GM19372 (cell line): ENCODE measurements around the gene CLCN1.
"Not testable (repeated sequence)": the region's sequence is repeated elsewhere in the genome, so short reads cannot be mapped to it uniquely, and the experiment has no call there.

ENCODE experiments used
- ATAC-seq: cut with Tn5 transposase; IDR thresholded peaks from one replicate; pipeline ENCODE4 v1.9.1; 2021; ENCODE audit warnings: mild to moderate bottlenecking, low read depth, moderate library complexity; ENCODE audit not compliant: unreplicated experiment

The CLCN1 gene

DNA sequence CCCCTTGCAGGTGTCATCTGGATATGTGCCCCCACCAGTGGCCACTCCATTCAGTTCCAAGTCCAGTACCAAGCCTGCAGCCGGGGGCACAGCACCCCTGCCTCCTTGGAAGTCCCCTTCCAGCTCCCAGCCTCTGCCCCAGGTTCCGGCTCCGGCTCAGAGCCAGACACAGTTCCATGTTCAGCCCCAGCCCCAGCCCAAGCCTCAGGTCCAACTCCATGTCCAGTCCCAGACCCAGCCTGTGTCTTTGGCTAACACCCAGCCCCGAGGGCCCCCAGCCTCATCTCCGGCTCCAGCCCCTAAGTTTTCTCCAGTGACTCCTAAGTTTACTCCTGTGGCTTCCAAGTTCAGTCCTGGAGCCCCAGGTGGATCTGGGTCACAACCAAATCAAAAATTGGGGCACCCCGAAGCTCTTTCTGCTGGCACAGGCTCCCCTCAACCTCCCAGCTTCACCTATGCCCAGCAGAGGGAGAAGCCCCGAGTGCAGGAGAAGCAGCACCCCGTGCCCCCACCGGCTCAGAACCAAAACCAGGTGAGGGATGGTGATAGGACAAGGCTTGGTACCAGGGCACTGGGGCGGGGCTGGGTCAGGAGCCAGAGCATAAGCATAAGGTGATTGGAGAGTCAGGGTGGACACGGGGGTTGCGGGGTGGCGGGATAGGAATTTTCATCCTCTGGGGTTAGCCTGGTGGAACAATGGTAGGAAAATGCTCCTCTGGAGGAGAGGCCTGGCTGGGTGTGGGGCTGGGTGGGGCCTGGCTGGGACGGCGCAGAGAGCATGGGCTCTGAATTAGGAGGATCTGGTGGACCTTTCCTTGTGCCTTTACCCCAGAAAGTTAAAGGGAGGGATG is 67.1 kb downstream of the CLCN1 start:
- no peak for ATAC-seq

DNA sequence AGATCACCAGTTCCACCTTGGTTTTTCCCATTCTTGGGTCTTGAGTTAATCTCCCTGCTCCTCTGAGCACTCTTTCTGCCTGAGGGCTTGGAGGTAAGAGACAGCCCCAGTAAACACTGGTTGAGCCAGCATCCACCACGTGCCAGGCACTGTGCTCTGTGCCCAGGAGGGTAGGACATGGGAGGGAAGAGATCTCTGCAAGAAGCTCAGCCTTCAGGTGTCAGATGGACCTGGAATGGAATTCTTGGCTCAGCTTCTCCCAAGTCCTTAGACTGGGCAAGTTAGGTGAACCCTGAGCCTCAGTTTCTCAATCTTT is 67.7 kb downstream of the CLCN1 start:
- no peak for ATAC-seq

DNA sequence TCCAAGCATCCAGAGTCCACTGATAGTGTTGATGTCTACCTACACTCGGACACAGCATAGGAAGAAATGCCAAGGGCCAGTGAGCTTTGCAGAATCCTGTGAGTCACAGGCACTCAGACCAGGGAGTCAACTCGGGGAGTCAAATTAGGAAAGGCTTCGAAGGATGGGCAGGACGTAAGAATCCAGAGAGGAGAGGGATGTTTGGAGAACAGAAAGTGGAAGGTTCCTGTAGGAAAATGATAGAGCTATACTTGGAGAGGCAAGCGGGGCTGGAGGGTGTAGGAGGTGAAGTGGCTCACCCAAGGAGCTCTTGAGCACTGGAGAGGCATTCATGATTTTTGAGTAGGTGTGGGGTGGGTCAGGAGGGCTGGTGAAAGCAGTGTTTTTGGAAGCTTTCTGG is 68.2 kb downstream of the CLCN1 start:
- ATAC-seq = no peak

- ATAC-seq = no peak
Observed at GRCh38 chr7:143384661-143385631, 69.0 kb downstream of the CLCN1 start.

GRCh38 chr7:143385891-143386781 is 70.2 kb downstream of the CLCN1 start:
- ATAC-seq = no peak

GRCh38 chr7:143387156-143387975 is 71.5 kb downstream of the CLCN1 start:
- ATAC-seq = no peak

DNA sequence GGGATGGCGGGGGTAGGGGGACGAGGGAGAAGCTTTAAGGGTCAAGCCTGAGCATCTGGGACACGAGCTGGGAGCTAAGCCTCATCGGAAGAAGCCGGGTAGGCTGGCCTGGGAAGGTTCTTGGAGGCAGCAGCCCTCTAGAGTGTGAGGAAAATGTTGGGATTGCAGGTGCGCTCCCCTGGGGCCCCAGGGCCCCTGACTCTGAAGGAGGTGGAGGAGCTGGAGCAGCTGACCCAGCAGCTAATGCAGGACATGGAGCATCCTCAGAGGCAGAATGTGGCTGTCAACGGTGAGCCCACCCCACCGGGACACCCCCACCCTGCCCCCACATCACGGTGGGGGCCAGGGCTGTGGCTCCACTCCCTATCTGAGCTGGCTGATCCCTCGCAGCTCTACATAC is 72.1 kb downstream of the CLCN1 start:
- no peak for ATAC-seq

- ATAC-seq = no peak
Observed at GRCh38 chr7:143388491-143389101, 72.7 kb downstream of the CLCN1 start.

DNA sequence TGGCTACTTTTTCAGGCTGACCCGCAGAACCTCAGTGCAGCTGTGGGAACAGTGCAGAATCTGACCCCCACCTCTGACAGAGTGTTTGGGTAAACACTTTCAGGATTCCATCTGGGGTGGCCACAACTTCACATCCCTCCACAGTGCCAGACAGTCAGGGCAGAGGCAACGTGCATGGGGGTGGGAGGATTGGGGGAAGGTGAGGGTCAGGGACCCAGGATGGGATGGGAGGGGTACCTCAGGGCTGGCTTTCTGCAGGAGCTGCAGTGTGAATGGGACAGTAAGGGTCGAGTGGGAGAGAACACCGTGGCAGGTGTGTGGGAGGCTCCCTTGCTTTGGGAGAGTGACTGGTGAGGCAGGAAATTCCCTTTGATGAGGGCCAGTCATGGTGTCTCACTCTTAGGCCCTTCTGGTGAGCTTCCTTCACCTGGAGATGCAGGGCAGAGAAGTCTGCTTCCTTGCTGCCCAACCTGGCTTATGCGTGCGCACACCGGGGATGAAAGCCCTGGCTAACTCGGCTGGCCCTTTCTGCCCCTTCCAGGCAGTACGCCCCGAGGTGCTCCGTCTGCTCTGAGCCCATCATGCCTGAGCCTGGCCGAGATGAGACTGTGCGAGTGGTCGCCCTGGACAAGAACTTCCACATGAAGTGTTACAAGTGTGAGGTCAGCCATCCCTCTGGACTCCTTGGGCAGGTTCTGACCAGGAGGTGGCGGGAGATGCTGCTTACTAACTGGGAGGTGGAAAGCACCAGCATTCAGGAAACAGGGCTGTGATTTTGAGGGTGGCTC is 73.6 kb downstream of the CLCN1 start:
- ATAC-seq = no peak

DNA sequence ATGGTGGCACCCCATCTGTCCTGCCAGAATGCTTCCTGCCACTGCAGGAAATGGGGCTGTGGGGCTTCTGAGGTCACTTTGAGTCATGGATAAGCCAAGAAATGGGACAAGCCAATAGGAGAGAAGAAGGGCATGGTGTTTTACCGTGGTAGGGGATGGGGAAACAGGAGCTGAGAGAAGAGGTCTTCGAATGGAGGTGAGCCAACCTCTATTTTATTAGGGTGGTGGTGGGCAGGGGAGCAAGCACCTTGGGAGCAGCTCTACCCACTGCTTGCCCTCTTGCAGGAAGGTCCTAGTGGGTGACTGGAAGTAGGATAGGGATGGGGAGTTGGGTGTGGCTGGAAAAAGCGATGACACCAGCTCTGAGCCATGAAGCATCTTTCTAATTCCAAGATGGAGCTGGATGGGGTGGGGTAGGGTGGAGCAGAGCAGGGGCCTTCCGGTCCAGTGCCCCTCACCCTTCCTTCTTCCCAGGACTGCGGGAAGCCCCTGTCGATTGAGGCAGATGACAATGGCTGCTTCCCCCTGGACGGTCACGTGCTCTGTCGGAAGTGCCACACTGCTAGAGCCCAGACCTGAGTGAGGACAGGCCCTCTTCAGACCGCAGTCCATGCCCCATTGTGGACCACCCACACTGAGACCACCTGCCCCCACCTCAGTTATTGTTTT is 74.3 kb downstream of the CLCN1 start:
- ATAC-seq = no peak

DNA sequence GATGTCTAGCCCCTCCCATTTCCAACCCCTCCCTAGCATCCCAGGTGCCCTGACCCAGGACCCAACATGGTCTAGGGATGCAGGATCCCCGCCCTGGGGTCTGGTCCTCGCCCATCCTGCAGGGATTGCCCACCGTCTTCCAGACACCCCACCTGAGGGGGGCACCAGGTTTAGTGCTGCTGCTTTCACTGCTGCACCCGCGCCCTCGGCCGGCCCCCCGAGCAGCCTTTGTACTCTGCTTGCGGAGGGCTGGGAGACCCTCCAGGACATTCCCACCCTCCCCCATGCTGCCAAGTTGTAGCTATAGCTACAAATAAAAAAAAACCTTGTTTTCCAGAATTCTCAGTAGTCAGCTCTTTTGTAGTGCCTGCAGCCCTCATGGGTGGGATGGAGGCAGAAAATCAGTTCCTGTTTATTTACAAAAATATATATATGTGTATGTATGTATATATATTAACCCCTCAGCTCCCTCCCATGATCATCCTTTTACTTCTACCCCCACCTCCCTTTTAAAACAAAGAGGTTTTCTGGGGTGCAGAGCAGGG is 74.9 kb downstream of the CLCN1 start:
- no peak for ATAC-seq

GRCh38 chr7:143391462-143392404 is 75.8 kb downstream of the CLCN1 start:
- ATAC-seq = no peak

GRCh38 chr7:143392427-143392826 is 76.5 kb downstream of the CLCN1 start:
- not testable (repeated sequence) for ATAC-seq

DNA sequence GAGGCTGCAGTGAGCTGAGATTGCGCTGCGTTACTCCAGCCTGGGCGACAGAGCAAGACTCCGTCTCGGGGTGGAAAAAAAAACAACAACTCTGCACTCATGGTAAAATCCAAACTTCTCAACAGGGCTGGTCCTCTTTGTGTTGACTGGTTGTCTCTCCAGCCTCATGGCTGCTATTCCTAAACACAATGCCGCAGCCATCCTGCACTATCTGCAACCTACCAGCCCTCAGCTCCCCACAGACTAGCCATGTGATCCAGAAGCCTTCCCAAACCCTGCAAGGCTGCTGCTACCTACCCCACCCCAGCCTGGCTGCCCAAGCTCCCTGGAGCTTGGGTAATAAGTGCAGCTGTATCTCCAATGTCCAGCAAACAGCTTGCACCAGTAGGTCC is 77.0 kb downstream of the CLCN1 start:
- no peak for ATAC-seq

GRCh38 chr7:143393267-143394041 is 77.5 kb downstream of the CLCN1 start:
- no peak for ATAC-seq

GRCh38 chr7:143394068-143394467 is 78.2 kb downstream of the CLCN1 start:
- ATAC-seq = no peak
